Posterior vena cava (tissue), 2 donors: ENCODE data around the gene ACOX1. TPM values are rescaled to one million over a fixed set of nuclear protein-coding genes. Genes with fewer than 3 reads are reported as not detected.
A peak's percentile ranks its signal among the peaks of the same experiment; 100 is the strongest.

Experiments used
- DNase-seq: peaks from one replicate; pipeline ENCODE4 v3.0.0-alpha.2; 2020; ENCODE audit warnings: low spot score
- intact Hi-C, 2 donors: fragments of 100-400 bp; cut with DNase I; formaldehyde crosslinking; loops; one replicate each; pipeline versions ENCODE4 v1.14.1 to v1.14.2; 2022 to 2023
- total RNA-seq, 2 donors: library from RNA; stranded (reverse); fragmentation: NEBNext Ultra II Directional; extraction: Animal tissue kit (Norgen Biotek cat#: 25700); gene quantifications; one replicate each; pipeline ENCODE4 v1.2.1, GENCODE V29; 2021
- donor health status: DM: yes; HTN: yes; CAD: no.
- donor health status: DM: yes; HTN: yes; CAD: no.

Gene ACOX1
- total RNA-seq, 2 donors from 2014 or later: 45.2 to 46.2 TPM

DNA sequence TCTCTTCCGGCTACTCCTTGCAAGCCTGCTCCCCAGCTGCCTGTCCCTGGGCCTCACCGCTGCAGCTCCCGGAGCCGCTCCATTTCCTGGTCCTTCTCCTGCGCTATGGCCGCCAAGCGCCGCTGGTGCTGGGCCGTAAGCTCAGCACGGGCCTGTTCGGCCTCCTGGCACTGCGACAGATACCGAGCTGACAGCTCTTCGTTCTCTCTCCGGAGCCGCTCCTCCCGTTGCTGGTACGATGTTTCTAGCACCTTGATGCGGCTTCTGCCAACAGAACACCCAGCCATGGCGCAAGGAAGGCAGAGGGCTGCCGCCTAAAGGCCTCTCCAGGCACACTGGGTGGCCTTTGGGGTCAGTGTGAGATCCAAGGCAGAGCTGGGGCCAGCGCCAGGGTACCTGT is 59.4 kb downstream of the ACOX1 start:
- peak; percentile 69 for DNase-seq
- intact Hi-C loops: no loop called here

DNA sequence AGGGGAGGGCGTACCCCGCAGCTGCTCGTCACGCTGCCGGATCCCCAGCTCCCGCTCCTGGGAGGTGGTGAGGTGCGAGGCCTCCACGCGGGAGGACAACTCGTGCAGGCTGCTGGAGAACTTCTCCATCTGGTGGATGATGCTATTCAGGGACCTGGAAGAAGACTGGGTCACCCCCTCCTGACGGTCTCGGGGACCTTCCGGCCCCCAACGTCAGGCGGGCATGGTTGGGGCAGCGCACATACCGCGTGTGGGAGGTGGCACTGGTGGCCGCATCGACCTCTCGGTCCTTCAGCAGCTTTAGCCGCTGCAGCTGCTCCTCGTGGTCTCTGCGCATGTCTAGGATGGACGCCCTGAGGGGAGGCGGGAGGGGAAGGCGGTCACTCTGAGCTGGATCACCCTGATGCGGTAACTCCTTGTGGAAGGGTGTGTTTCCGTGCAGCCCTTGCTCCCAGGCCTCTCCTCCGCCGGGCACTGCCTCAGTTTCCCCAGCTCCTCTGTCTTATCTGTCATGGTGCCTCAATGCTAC is 61.0 kb downstream of the ACOX1 start:
- DNase-seq: no peak
- intact Hi-C loops: no loop called here

DNA sequence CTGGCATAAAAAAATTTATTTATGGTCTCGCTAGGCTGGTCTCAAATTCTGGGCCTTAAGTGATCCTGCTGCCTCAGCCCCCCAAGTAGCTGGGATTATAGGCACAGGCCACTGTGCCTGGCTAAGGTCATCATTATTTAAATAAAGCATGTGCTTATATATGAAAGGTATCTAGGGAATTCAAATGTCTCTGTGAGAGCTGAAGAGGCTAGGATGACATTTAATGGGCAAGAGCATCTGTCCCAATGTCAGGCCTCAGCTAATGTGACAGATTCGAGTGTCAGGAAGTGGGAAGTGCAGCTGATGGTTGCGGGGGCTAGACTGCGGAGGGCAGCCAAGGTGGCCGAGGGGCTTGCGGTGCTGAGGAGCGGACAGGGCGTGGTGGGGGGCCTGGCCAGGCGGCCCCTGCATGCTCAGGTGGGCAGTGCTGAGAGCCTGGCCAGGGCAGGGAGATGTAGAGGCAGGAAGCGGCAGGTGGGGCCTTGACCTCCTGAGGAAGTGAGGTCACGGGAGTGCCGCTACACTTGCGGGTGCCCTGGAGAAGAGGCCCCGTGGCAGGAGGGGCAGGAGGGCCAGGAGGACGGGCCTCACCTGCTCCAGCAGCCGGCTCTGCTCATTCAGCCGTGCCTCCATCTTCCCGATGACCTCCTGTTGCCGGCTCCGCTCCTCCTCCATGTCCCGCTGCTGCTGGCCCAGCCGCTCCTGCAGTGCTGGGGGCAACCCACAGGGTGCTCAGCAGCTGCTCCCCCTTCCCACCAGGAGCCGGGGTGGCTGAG is 61.6 kb downstream of the ACOX1 start:
- intact Hi-C loops: no loop called here
- DNase-seq: no peak

DNA sequence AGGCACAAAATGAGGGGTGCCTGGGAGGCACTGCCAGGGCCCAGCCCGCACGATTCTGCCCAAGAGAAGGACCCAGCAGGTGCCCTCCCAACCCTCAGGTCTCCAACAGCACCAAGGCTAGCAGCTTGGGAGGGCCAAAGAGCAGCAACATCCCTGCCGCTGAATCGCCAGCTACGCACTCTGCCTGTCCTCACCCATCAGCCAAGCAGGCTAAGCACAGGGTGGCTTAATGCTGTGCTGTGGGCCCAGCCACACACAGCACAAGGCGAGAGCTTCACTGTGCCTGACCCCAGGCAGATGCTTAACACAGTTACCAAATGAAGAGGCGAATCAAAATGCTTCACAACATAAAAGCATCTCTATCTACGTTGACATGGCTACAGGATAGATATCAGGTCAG is 63.7 kb downstream of the ACOX1 start:
- intact Hi-C loops: no loop called here
- DNase-seq: no peak

DNA sequence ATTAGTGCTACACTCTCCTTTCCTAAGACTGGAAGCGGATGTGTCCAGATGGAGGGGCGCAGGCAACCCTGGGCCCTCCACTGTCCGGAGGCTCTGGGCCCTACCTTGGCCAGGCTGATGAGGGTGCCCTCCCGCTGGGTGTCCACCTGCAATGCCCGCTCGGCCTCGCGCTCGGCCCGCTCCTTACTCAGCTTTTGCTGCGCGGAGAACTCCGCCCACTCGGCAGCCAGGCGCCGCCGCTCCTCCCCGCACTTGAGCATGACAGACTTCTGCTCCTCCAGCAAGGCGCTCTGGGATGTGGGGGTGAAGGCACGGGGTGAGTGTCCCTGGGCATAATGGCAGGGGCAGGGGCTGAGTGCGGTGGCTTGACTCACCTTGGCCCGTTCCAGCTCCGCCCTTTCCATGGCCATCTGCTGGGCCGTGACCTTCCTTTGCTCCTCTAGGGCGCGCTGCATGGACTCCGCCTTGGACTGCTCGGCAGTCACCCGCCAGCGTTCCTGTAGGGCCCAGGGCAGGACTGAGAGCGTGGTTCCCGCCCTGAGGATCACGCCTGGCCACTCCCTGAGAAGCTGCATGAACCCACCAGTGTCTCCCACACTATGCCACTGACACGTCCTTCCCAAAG is 64.2 kb downstream of the ACOX1 start:
- DNase-seq: peak; percentile 62

DNA sequence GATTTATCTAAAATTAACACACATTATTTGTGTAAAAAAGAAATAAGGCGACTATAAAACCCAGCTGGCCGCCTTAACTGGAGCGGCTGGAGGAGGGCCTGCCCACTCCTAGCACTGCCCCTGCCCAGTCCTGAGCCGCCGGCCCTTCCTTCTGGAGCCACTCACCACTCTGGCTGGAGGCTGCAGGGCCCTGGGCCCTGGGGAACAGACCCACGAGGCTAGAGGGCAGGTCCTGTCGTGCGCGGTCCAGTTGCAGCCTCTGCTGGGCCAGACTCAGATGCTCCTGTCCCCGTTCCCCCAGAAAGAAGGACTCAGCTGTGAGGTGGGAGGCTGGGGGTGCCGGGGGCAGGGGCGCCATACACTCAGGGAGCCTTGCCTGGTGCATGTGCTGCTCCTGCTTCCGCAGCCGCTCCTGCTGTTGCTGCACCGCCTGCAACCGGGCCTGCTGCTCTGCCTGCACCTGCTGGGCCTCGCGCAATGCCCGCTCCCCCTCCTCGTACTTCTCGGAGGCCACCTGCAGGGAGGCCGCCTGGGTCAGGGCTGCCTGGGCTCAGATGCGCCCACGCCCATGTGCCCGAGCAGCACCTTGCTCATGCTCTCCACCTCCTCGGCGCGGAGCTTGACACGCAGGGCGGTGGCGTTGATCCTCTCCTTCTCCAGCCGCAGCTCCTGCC is 65.3 kb downstream of the ACOX1 start:
- intact Hi-C loops: no loop called here
- DNase-seq: peak; percentile 77

More for the DNA sequence above, 64.2 kb downstream of the ACOX1 start:
- intact Hi-C loops: no loop called here

DNA sequence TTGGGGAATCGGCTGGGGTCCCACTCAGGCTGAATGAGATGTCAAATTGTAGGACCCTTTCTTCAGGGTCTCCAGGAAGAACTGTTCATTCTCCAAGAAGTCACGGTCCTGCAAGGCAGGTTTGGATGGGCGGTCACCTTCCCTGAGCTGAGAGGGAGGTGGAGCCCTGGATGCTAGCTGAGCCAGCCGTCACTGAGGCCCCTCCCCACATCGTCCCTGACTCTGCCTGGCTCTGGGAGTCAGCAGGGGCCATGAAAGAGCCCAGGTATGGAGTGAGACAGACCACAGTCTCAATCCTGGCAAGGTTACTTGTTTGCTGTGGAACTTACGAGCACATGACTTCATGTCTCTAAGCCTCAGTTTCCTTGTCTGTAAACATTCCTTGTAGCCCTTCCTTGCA is 68.3 kb downstream of the ACOX1 start:
- DNase-seq: no peak
- intact Hi-C loops: no loop called here

DNA sequence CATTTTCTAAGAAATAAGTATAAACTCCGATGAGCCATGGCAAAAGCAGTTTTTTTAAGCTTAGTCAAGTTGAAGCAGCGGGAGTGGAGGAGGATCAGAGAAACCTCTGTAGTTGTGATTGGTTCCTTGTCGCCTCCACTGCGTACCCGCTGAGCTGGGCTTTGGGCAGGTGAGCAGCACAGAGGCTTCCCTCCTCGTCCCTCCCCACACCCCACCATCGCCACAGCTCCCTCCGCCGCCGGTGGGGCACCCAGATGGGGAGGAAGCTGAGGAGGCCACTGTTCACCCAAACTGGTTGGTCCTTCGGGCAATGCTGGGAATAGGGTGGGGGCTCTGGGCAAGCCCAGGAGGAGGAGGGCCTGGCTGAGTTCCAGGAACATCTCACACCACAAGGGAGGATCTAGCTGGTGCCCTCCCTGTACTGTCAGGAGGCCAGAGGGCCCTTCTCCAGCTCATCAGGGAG is 69.1 kb downstream of the ACOX1 start:
- DNase-seq: peak; percentile 79
- intact Hi-C loops: loop anchor here (5.0 kb wide), 1 partner anchor 97 kb away; no protein-coding TSS in a partner anchor

DNA sequence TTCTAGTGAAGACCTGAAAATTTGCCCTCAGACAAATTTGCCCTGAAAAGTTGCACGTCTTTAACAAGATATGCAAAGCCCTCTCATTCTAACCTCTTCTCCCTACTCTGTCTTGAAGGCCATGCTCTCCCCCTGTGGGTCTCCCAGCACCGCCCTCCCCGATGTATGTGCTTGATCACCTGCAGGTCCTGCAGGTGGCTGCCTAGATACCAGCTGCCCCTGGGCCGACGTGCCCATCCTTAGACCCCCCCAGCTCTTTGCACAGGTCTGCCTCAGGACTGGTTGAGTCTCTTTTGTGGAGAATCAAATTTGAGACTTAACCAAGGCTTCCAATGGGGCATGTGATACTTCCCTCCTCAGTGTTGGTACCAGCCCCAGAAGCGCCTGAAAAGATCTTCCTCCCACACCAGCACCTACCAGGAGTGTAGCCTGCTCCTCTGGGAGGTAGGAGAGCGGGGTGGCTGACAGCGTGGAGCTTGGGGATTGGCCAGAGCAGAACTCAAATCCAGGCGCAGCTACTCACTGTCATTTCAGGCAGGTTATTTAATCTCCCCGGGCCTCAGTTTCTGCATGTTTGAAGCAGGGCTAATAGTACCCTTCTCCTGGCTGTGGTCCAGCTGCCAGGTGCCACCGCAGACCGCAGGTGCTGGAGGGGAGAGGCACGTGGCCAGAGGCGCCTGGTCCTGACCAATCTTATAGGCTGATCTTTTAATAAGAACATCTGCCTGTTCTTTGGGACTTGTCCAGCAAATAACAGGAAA is 69.7 kb downstream of the ACOX1 start:
- intact Hi-C loops: loop anchor here (5.0 kb wide), 1 partner anchor 98 kb away; no protein-coding TSS in a partner anchor
- peak; percentile 72 for DNase-seq

DNA sequence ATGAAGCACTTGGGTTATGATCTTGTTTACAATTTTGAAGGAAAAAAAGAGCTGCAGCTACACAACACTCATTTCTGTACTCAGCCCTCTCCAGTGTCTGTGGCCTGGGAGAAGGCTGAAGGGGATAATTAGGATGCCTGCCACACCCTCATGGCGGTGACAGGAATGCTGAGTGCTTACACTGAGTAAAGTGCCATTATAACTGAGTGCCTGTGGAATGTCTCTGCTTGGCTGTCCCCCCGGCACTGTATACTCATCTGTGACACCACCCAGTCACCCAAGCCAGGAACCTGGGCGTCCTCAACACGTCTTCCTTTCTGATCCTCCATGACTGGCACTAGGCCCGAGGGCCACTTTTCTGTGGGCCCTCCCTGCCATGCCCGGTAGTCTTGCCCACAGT is 70.8 kb downstream of the ACOX1 start:
- no peak for DNase-seq
- intact Hi-C loops: loop anchor here (5.0 kb wide), 1 partner anchor 99 kb away; no protein-coding TSS in a partner anchor

DNA sequence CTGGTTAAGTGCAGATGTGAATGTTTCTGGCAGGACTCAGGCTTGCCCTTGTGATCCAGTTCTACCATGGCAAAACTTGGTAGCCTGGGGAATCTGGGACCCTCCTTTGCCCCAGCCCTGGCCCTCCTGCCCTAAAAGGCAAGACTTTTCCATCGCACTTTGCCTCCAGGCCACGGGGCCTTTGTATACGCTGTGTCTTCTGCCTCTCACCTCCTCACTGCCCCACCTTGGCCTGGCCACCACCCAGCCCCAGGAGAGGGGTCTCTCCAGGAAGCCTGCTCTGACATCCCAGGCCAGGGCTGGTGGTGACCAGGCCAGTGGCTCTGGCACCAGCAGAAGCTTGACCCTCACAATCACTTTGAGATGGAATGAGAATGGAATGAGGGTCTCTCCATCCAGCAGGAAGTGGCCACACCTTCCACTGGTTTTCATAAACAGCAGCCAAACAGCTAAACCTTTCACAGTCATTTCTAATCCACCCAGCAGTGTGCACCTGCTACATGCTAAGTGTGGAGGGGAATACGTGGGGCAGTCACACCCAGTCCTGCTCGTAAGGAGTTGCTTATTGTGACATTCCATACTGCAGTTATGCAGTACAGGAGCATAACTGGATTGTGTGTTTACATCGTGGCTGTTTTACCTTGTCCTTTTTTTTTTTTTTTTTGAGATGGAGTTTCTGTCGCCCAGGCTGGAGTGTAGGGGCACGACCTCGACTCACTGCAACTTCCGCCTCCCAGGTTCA is 72.7 kb downstream of the ACOX1 start:
- intact Hi-C loops: loop anchor here (5.0 kb wide), 1 partner anchor 101 kb away; no protein-coding TSS in a partner anchor
- no peak for DNase-seq

DNA sequence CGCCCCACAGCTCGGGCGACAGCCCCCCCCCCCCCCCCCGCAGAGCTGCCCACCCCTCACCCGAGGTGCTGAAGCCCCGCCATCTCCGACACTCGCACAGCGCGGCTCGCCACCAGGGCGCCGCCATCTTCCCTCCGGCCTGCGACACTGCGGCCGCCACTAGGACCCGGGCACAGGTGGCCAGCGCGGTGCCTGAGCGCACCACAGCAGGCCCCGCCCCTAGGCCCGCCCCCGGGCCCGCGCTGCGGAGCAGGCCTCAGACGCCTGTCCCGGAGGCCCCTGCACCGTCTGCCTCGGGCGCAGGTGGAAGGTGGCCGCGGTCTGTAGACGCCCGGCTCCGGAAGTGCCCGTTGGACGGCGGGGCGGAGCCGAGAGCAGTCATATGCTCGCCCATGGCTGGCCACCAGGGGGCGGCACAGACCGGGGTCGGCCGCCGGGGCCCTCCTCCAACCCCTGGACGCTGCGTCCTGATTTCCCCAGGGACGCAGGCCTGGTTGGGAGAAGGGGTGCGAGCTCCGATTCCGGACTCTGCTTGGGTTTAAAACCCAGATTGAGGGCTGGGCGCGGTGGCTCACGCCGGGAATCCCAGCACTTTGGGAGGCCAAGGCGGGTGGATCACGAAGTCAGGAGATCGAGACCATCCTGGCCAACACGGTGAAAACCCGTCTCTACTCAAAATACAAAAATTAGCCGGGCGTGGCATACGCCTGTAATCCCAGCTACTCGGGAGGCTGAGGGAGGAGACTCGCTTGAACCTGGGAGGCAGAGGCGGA is 74.0 kb downstream of the ACOX1 start, which contains the start of gene MRPL38:
Gene MRPL38 (minus strand): TSS at position 136 of the 773 bp plus-strand sequence. CDS start 9 bp downstream, at position 127.
- peak; percentile 96 for DNase-seq
- intact Hi-C loops: loop anchor here (5.0 kb wide), 1 partner anchor 102 kb away; no protein-coding TSS in a partner anchor

DNA sequence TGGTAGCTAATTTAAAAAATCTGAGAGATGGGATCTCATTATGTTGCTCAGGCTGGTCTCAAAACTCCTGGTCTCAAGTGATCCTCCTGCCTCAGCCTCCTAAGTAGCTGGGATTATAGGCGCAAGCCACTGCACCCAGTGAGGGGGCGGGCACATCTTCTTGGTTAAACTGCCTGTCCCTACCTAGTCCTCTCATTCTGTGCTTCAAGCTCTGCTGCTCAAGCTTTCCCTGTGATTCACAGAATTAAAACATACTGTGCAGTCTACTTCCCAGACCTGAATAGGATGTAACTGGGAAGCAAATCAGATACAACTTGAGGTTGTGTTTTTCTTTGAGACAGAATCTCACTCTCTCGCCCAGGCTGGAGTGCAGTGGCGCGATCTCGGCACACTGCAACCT is 76.6 kb downstream of the ACOX1 start:
- DNase-seq: no peak
- intact Hi-C loops: loop anchor here in 1 of 2 donors (1.0 kb wide), 1 partner anchor 38 kb away; no protein-coding TSS in a partner anchor

DNA sequence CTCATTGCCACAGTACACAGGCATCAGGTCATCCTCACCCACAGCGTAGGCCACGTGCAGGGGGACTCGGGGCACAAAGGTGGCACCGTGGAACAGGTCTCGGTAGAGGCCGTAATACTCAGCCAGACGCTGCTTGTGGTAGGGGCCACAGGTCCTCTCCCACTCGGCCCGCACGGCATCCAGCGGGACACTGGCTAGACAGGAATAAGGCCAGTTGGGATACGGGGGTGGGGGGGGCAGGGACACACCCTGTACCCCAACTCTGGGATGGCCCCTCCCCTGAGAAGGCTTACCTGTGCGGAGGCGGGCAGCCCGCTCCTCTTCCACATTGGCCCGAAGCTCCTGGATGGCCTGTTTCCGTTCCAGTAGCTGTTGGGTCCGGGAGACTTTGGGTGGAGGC is 77.2 kb downstream of the ACOX1 start:
- intact Hi-C loops: loop anchor here in 1 of 2 donors (1.0 kb wide), 1 partner anchor 39 kb away; no protein-coding TSS in a partner anchor
- DNase-seq: peak; percentile 75

DNA sequence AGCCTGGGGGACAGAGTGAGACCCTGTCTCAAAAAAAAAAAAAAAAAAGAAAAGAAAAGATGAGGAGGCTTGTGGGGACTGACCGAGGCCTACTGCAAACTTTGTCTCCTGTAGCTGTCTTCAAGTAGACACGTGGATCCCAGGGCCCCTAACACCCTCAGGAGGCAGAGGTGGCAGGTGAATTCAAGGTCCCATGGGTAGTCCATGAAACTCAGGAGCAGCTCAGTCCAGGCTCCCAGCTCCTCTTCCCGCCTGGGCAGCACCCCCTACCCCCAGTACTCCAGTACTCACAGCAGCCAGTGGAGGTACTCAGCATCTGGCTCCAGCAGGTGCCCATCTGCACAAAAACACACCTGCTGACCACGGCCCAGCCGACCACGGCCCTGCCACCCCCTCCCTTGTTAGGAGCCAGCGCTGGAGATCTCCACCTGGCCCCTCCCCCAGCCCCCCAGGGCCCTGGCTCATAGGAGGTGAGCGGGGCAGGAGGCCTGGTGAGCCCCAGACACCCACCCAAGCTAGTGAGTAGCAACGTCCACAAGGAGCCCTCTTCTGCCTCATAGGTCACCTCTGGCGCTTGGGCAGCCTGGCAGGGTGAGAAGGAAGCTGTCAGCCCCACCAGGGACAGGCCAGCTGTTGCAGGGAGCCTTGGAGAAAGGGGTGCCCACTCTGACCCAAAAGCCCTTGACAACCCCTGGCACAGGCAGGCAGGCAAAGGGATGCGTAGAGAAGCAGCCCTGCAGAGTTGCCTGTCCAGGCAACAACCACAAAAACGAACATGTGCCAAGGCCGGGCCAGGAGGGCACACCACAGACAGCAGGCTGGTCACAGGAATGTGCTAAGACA is 78.1 kb downstream of the ACOX1 start:
- DNase-seq: no peak
- intact Hi-C loops: no loop called here

DNA sequence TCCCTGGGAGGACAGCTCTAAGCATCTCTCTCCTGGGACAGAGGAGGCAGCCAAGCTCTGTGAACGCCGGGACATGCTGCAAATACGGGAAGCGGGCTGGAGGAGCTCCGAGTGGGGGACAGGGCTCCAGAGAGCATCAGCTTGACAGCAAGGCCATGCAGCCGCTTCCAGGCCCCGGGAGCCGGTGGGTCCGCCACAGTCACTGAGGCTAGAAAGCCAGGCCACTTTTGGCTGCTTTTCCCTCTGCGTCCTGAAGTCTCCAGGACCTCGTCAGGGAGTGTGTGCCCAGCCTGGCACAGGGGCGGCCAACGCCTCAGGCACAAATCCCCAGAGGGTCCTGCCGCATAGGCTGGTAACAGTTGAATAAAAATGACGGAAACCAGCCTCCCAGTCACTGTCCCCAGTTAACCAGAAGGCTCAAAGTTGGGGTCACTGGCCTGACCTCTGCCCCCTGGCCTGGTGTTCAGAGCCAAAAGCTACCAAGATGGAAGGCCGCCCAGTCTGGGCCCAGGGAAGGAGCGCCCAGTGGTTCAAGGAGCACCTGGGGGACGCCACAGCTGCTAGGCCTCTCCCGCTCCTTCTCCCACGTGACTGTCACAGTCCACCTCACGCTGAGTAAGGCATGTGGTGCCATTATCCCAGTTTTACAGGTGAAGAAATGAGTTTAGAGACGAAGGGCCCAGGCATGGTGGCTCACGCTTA is 79.0 kb downstream of the ACOX1 start:
- intact Hi-C loops: no loop called here
- no peak for DNase-seq
